ENCODE results near the gene TAF1B.

TAF1B gene

GRCh38 chr2:9937258-9937657 lies 94.0 kb downstream of the TAF1B start:
- no peaks in the 10 kb centered on the region for H3K4me1 ChIP-seq (ENCODE audit: control insufficient read depth, insufficient read depth, low read length, poor library complexity, severe bottlenecking)
- no peak for DNase-seq
- no peaks in the 10 kb centered on the region for H3K27me3 ChIP-seq (replicated peaks; ENCODE audit: control insufficient read depth, insufficient read depth, low read length, poor library complexity, severe bottlenecking)
- H3K4me3 ChIP-seq (ENCODE audit: insufficient read depth, low read depth, low read length, poor library complexity, severe bottlenecking): no peak overlapping the region
- no peaks in the 10 kb centered on the region for H3K9me3 ChIP-seq (ENCODE audit: control insufficient read depth, low read length)
- H3K27ac ChIP-seq (ENCODE audit: insufficient read depth, low read length, poor library complexity, severe bottlenecking): no peak overlapping the region
- no peaks in the 10 kb centered on the region for H3K36me3 ChIP-seq (ENCODE audit: control insufficient read depth, insufficient read depth, low read length)

GRCh38 chr2:9937968-9938367 lies 94.7 kb downstream of the TAF1B start:
- Histone ChIP-seq H3K9me3 (ENCODE audit: control insufficient read depth, low read length) (no peaks in the 10 kb centered on the region), H3K36me3 (ENCODE audit: control insufficient read depth, insufficient read depth, low read length) (no peaks in the 10 kb centered on the region), H3K27me3 (replicated peaks; ENCODE audit: control insufficient read depth, insufficient read depth, low read length, poor library complexity, severe bottlenecking) (no peaks in the 10 kb centered on the region), H3K4me1 (ENCODE audit: control insufficient read depth, insufficient read depth, low read length, poor library complexity, severe bottlenecking) (no peaks in the 10 kb centered on the region), H3K27ac (ENCODE audit: insufficient read depth, low read length, poor library complexity, severe bottlenecking) (no peak overlapping the region), H3K4me3 (ENCODE audit: insufficient read depth, low read depth, low read length, poor library complexity, severe bottlenecking) (no peak overlapping the region)
- no peak for DNase-seq

GRCh38 chr2:9939587-9940485 lies 96.6 kb downstream of the TAF1B start:
- DNase-seq: no peak
- Histone ChIP-seq H3K4me1 (ENCODE audit: control insufficient read depth, insufficient read depth, low read length, poor library complexity, severe bottlenecking) (no peaks in the 10 kb centered on the region), H3K27me3 (replicated peaks; ENCODE audit: control insufficient read depth, insufficient read depth, low read length, poor library complexity, severe bottlenecking) (no peaks in the 10 kb centered on the region), H3K4me3 (ENCODE audit: insufficient read depth, low read depth, low read length, poor library complexity, severe bottlenecking) (no peak overlapping the region), H3K36me3 (ENCODE audit: control insufficient read depth, insufficient read depth, low read length) (no peaks in the 10 kb centered on the region), H3K27ac (ENCODE audit: insufficient read depth, low read length, poor library complexity, severe bottlenecking) (no peak overlapping the region), H3K9me3 (ENCODE audit: control insufficient read depth, low read length) (no peaks in the 10 kb centered on the region)

GRCh38 chr2:9941196-9941995 lies 98.1 kb downstream of the TAF1B start:
- Histone ChIP-seq H3K9me3 (ENCODE audit: control insufficient read depth, low read length) (no peaks in the 10 kb centered on the region), H3K27ac (ENCODE audit: insufficient read depth, low read length, poor library complexity, severe bottlenecking) (no peak overlapping the region), H3K27me3 (replicated peaks; ENCODE audit: control insufficient read depth, insufficient read depth, low read length, poor library complexity, severe bottlenecking) (no peaks in the 10 kb centered on the region), H3K4me3 (ENCODE audit: insufficient read depth, low read depth, low read length, poor library complexity, severe bottlenecking) (no peak overlapping the region), H3K36me3 (ENCODE audit: control insufficient read depth, insufficient read depth, low read length) (no peaks in the 10 kb centered on the region), H3K4me1 (ENCODE audit: control insufficient read depth, insufficient read depth, low read length, poor library complexity, severe bottlenecking) (no peaks in the 10 kb centered on the region)
- no peak for DNase-seq

GRCh38 chr2:9941996-9942390 lies 98.7 kb downstream of the TAF1B start:
- no peaks in the 10 kb centered on the region for H3K4me1 ChIP-seq (ENCODE audit: control insufficient read depth, insufficient read depth, low read length, poor library complexity, severe bottlenecking)
- no peak overlapping the region for H3K27ac ChIP-seq (ENCODE audit: insufficient read depth, low read length, poor library complexity, severe bottlenecking)
- no peaks in the 10 kb centered on the region for H3K9me3 ChIP-seq (ENCODE audit: control insufficient read depth, low read length)
- H3K27me3 ChIP-seq (replicated peaks; ENCODE audit: control insufficient read depth, insufficient read depth, low read length, poor library complexity, severe bottlenecking): no peaks in the 10 kb centered on the region
- no peak overlapping the region for H3K4me3 ChIP-seq (ENCODE audit: insufficient read depth, low read depth, low read length, poor library complexity, severe bottlenecking)
- DNase-seq: no peak
- no peaks in the 10 kb centered on the region for H3K36me3 ChIP-seq (ENCODE audit: control insufficient read depth, insufficient read depth, low read length)

GRCh38 chr2:9944330-9944758 lies 101.1 kb downstream of the TAF1B start:
- no peak for DNase-seq
- H3K27me3 ChIP-seq (replicated peaks; ENCODE audit: control insufficient read depth, insufficient read depth, low read length, poor library complexity, severe bottlenecking): no peaks in the 10 kb centered on the region
- H3K36me3 ChIP-seq (ENCODE audit: control insufficient read depth, insufficient read depth, low read length): no peaks in the 10 kb centered on the region
- no peak overlapping the region for H3K4me3 ChIP-seq (ENCODE audit: insufficient read depth, low read depth, low read length, poor library complexity, severe bottlenecking)
- no peak overlapping the region for H3K27ac ChIP-seq (ENCODE audit: insufficient read depth, low read length, poor library complexity, severe bottlenecking)
- H3K4me1 ChIP-seq (ENCODE audit: control insufficient read depth, insufficient read depth, low read length, poor library complexity, severe bottlenecking): no peaks in the 10 kb centered on the region
- no peaks in the 10 kb centered on the region for H3K9me3 ChIP-seq (ENCODE audit: control insufficient read depth, low read length)

- H3K4me1 ChIP-seq (ENCODE audit: control insufficient read depth, insufficient read depth, low read length, poor library complexity, severe bottlenecking): no peaks in the 10 kb centered on the region
- no peaks in the 10 kb centered on the region for H3K9me3 ChIP-seq (ENCODE audit: control insufficient read depth, low read length)
- H3K27ac ChIP-seq (ENCODE audit: insufficient read depth, low read length, poor library complexity, severe bottlenecking): no peak overlapping the region
- H3K36me3 ChIP-seq (ENCODE audit: control insufficient read depth, insufficient read depth, low read length): no peaks in the 10 kb centered on the region
- H3K27me3 ChIP-seq (replicated peaks; ENCODE audit: control insufficient read depth, insufficient read depth, low read length, poor library complexity, severe bottlenecking): no peaks in the 10 kb centered on the region
- DNase-seq: no peak
- no peak overlapping the region for H3K4me3 ChIP-seq (ENCODE audit: insufficient read depth, low read depth, low read length, poor library complexity, severe bottlenecking)
These were observed 102.3 kb downstream of the TAF1B start for GRCh38 chr2:9945596-9945995.

GRCh38 chr2:9946076-9946475 lies 102.8 kb downstream of the TAF1B start:
- Histone ChIP-seq H3K4me3 (ENCODE audit: insufficient read depth, low read depth, low read length, poor library complexity, severe bottlenecking) (no peak overlapping the region), H3K27ac (ENCODE audit: insufficient read depth, low read length, poor library complexity, severe bottlenecking) (no peak overlapping the region), H3K4me1 (ENCODE audit: control insufficient read depth, insufficient read depth, low read length, poor library complexity, severe bottlenecking) (no peaks in the 10 kb centered on the region), H3K36me3 (ENCODE audit: control insufficient read depth, insufficient read depth, low read length) (no peaks in the 10 kb centered on the region), H3K9me3 (ENCODE audit: control insufficient read depth, low read length) (no peaks in the 10 kb centered on the region), H3K27me3 (replicated peaks; ENCODE audit: control insufficient read depth, insufficient read depth, low read length, poor library complexity, severe bottlenecking) (no peaks in the 10 kb centered on the region)
- DNase-seq: no peak

GRCh38 chr2:9946818-9947217 lies 103.5 kb downstream of the TAF1B start:
- Histone ChIP-seq H3K36me3 (ENCODE audit: control insufficient read depth, insufficient read depth, low read length) (no peaks in the 10 kb centered on the region), H3K27me3 (replicated peaks; ENCODE audit: control insufficient read depth, insufficient read depth, low read length, poor library complexity, severe bottlenecking) (no peaks in the 10 kb centered on the region), H3K4me1 (ENCODE audit: control insufficient read depth, insufficient read depth, low read length, poor library complexity, severe bottlenecking) (no peaks in the 10 kb centered on the region), H3K4me3 (ENCODE audit: insufficient read depth, low read depth, low read length, poor library complexity, severe bottlenecking) (no peak overlapping the region), H3K9me3 (ENCODE audit: control insufficient read depth, low read length) (no peaks in the 10 kb centered on the region), H3K27ac (ENCODE audit: insufficient read depth, low read length, poor library complexity, severe bottlenecking) (no peak overlapping the region)
- DNase-seq: no peak

GRCh38 chr2:9948721-9949120 lies 105.4 kb downstream of the TAF1B start:
- DNase-seq: no peak

More at GRCh38 chr2:9948721-9949120, 105.4 kb downstream of the TAF1B start:
- H3K4me3 ChIP-seq (ENCODE audit: insufficient read depth, low read depth, low read length, poor library complexity, severe bottlenecking): no peak overlapping the region
- no peak overlapping the region for H3K27ac ChIP-seq (ENCODE audit: insufficient read depth, low read length, poor library complexity, severe bottlenecking)
- H3K4me1 ChIP-seq (ENCODE audit: control insufficient read depth, insufficient read depth, low read length, poor library complexity, severe bottlenecking): no peaks in the 10 kb centered on the region
- no peaks in the 10 kb centered on the region for H3K9me3 ChIP-seq (ENCODE audit: control insufficient read depth, low read length)
- H3K27me3 ChIP-seq (replicated peaks; ENCODE audit: control insufficient read depth, insufficient read depth, low read length, poor library complexity, severe bottlenecking): peaks cover 9% of the 10 kb centered on the region
- no peaks in the 10 kb centered on the region for H3K36me3 ChIP-seq (ENCODE audit: control insufficient read depth, insufficient read depth, low read length)
